BE2C (cell line): Measurements from ENCODE around the gene EFCAB8.

Source experiments
- DNase-seq: peaks from one replicate; pipeline ENCODE4 v3.0.0-alpha.2; 2020
- H3K27me3 ChIP-seq: fragments of 250-450 bp; sonication (Bioruptor Pico); 2 replicates; pipeline ENCODE4 v1.5.1; 2020; ENCODE audit warnings: mild to moderate bottlenecking
- H3K36me3 ChIP-seq: fragments of 250-450 bp; sonication (Bioruptor Pico); 2 replicates; pipeline ENCODE4 v1.5.1; 2020; ENCODE audit warnings: mild to moderate bottlenecking
- H3K4me1 ChIP-seq: fragments of 250-450 bp; sonication (Bioruptor Pico); 2 replicates; pipeline ENCODE4 v1.5.1; 2020
- H3K4me3 ChIP-seq: 2 replicates; pipeline ENCODE4 v1.5.1; 2011; ENCODE audit warnings: low read depth, low read length
- H3K9me3 ChIP-seq: fragments of 250-450 bp; sonication (Bioruptor Pico); 2 replicates; pipeline ENCODE4 v1.5.1; 2020
- TF ChIP-seq, protein P1 (sequence below): IDR thresholded peaks from 2 replicates; pipeline ENCODE4 v1.5.1; 2012; ENCODE audit warnings: mild to moderate bottlenecking, low read depth, low read length

Gene EFCAB8

DNA sequence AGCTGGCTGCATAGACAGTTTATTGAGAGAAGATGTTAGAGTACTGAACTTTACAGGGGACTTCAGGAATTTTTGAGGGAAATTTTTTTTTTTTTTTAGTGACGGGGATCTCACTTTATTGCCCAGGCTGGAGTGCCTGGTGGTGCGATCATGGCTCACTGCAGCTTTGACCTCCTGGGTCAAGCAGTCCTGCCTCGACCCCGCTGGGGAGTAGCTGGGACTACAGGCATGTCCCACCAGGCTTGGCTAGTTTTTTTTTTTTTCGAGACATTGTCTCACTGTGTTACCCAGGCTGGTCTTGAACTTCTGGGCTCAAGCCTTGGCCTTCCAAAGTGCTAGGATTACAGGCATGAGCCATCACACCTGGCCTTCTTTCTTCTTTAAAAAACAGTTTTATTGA, 10.8 kb upstream of the EFCAB8 start:
- no peak overlapping the region for H3K4me3 ChIP-seq
- H3K4me1 ChIP-seq: no peaks in the 10 kb centered on the region
- DNase-seq: no peak
- TF ChIP-seq, protein P1, sequence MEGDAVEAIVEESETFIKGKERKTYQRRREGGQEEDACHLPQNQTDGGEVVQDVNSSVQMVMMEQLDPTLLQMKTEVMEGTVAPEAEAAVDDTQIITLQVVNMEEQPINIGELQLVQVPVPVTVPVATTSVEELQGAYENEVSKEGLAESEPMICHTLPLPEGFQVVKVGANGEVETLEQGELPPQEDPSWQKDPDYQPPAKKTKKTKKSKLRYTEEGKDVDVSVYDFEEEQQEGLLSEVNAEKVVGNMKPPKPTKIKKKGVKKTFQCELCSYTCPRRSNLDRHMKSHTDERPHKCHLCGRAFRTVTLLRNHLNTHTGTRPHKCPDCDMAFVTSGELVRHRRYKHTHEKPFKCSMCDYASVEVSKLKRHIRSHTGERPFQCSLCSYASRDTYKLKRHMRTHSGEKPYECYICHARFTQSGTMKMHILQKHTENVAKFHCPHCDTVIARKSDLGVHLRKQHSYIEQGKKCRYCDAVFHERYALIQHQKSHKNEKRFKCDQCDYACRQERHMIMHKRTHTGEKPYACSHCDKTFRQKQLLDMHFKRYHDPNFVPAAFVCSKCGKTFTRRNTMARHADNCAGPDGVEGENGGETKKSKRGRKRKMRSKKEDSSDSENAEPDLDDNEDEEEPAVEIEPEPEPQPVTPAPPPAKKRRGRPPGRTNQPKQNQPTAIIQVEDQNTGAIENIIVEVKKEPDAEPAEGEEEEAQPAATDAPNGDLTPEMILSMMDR: no peak
- H3K9me3 ChIP-seq: no peaks in the 10 kb centered on the region
- H3K27me3 ChIP-seq: no peaks in the 10 kb centered on the region
- peaks cover 71% of the 10 kb centered on the region for H3K36me3 ChIP-seq

DNA sequence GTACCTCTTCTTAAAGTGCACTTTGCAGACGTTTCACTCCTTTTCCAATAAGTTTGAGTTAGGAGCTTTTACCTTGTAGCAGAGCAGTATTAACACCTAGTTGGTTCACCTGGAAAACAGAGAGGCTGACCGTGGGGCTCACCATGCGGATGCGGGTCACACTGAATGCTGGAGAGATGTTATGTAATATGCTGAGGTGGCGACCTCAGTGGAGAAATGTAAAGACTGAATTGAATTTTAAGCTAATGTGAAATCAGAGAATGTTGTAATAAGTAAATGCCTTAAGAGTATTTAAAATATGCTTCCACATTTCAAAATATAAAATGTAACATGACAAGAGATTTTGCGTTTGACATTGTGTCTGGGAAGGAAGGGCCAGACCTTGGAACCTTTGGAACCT, 9.9 kb upstream of the EFCAB8 start:
- no peak overlapping the region for H3K4me3 ChIP-seq
- H3K9me3 ChIP-seq: no peaks in the 10 kb centered on the region
- no peak for DNase-seq
- no peaks in the 10 kb centered on the region for H3K27me3 ChIP-seq
- no peaks in the 10 kb centered on the region for H3K4me1 ChIP-seq
- H3K36me3 ChIP-seq: peaks cover 64% of the 10 kb centered on the region
- TF ChIP-seq, protein P1: no peak

DNA sequence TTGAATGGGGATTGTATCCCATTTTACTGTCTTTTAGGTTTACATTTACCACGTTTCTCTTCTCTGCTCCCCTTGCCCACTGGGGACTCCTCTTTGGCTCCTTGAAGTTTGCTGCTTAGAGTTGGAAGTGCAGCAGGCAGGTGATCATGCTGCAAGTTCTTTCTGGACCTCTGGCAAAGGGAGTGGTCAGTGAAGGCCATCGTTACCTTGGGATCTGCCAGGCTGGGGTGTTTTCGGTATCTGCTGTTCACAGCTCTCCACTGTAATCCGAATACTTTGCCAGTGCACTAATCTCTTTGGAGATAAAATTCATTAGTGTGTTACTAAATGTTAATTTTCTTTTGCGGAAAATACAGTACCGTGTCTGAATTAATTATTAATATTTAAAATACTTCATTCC, 9.1 kb upstream of the EFCAB8 start:
- TF ChIP-seq, protein P1: no peak
- no peaks in the 10 kb centered on the region for H3K27me3 ChIP-seq
- H3K36me3 ChIP-seq: peaks cover 60% of the 10 kb centered on the region
- no peaks in the 10 kb centered on the region for H3K4me1 ChIP-seq
- H3K4me3 ChIP-seq: no peak overlapping the region
- no peaks in the 10 kb centered on the region for H3K9me3 ChIP-seq
- DNase-seq: no peak

DNA sequence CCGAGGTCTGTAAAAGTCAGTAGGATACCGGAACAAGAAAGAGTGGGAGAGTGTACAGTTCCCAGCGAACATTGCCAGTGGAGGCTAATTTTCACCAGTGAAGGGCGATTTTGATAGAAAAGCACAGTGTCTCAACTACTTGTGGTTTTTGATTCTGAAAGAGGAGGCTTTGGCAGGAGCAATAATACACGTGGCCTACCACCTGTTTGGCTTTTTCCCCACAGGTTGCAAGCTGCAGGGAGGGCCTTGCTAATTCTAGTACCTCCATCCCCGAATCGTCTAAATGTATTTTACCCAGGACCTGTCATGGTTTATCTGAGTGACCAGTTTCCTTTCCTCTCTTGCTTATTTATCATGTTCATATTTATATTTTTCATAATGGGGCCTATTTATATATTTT, 3.3 kb upstream of the EFCAB8 start:
- Histone ChIP-seq H3K4me1 (no peaks in the 10 kb centered on the region), H3K27me3 (no peaks in the 10 kb centered on the region), H3K9me3 (no peaks in the 10 kb centered on the region), H3K4me3 (no peak overlapping the region), H3K36me3 (peaks cover 25% of the 10 kb centered on the region)
- DNase-seq: no peak
- TF ChIP-seq, protein P1: no peak

DNA sequence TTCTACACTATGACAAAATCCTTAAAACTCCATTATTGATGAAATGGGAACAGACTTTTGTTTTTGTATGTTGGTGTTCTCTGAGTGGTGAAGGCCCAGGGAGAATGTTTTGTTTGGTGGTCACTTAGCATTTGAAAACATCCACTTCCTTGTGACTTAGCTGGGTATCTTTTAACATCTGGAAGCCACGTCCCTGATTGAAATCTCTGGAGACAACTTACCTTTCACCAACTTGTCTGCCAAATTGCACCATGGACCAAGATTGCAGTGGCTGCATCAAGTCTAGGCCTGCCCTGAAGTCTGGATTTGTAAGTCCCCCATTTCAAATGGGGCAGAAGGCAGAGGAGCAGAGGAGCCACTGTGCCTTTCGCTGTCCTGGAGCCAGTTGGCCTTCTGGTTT, 534 bp upstream of the EFCAB8 start:
- Histone ChIP-seq H3K9me3 (no peaks in the 10 kb centered on the region), H3K36me3 (peaks cover 15% of the 10 kb centered on the region), H3K27me3 (no peaks in the 10 kb centered on the region), H3K4me3 (no peak overlapping the region), H3K4me1 (no peaks in the 10 kb centered on the region)
- DNase-seq: no peak
- TF ChIP-seq, protein P1: no peak

DNA sequence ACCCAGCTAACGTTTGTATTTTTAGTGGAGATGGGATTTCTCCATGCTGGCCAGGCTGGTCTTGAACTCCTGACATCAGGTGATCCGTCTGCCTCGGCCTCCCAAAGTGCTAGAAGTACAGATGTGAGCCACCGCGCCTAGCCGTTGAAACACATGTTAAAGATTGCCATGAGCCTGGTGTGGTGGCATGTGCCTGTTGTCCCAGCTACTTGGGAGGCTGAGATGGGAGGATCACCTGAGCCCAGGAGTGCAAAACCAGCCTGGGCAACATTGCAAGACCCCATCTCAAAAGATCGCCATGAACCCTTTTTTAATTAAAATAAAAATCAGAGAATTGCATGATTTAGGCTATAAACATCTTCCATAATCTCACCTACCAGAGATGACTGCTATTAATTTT, 2.7 kb downstream of the EFCAB8 start:
- no peak for DNase-seq

More for the DNA sequence above, 2.7 kb downstream of the EFCAB8 start:
- H3K4me3 ChIP-seq: no peak overlapping the region
- no peaks in the 10 kb centered on the region for H3K9me3 ChIP-seq
- TF ChIP-seq, protein P1: no peak
- no peaks in the 10 kb centered on the region for H3K4me1 ChIP-seq
- peaks cover 8% of the 10 kb centered on the region for H3K36me3 ChIP-seq
- no peaks in the 10 kb centered on the region for H3K27me3 ChIP-seq
